HG03064 (cell line): ENCODE measurements around the gene MGLL.

Source experiments
- ATAC-seq: cut with Tn5 transposase; IDR thresholded peaks from one replicate; pipeline ENCODE4 v1.9.1; 2021; ENCODE audit warnings: low read depth; ENCODE audit not compliant: unreplicated experiment

The MGLL gene

DNA sequence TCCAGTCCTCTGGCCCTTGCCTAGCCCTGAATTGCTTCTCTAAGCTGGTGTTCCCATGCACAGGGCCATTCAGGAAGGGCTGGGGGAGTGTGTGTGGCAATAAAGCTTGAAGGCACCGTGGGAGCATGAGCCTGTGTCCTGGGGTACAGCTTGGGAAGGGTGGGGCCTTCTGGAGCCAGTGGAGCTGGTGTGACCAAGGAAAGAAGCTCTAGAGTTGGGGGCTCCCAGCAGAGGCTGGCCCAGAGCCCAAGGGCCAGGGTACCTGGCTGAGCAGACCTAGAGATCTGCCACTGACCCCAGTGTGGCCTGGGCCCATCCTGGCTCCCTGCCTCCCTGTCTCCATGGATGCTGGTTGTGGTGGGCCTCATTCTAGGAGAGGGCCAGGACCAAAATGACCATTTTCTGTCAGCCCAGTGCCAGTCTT is 141.5 kb downstream of the MGLL start:
- ATAC-seq = no peak

GRCh38 chr3:127680146-127680661 is 142.1 kb downstream of the MGLL start:
- no peak for ATAC-seq

DNA sequence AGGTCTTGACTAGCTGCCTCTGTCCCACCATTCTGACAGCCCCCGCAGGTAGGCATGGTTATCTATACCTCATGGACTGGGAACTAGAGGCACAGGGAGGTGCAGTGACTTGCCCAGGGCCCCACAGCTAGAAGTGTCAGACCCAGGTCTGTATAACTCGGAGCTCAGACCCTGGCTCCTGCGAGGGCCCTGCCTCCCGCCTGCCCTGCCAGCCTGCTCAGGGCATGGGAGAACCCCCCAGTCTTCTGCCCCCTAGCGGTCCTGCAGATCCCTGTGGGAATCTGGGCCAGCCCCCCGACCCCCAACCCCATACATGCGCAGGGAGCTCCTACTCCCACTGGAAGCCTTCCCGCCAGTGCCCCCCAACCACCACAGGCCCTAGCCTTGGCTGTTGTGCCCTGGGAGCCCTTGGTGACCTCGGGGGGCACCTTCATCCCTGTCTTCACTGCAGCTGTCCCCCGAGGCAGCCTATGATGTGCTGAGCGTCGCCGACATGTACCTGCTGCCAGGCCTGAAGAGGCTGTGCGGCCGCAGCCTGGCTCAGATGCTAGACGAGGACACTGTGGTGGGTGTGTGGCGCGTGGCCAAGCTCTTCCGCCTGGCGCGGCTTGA is 142.7 kb downstream of the MGLL start:
- no peak for ATAC-seq

GRCh38 chr3:127678611-127679533 is 143.4 kb downstream of the MGLL start:
- no peak for ATAC-seq

DNA sequence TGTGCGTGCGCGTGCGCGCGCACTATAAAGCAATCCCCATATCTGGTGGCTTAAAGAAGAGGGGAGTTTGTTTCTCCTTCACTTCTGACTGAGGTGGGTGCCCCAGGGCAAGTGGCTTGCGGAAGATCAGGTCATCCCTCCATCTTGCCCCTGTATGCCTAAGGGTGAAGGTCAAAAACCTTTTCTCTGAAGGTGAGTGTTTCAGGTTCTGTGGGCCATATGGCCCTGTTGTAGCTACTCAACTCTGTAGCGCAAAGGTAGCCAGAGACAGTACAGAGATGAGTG is 144.1 kb downstream of the MGLL start:
- no peak for ATAC-seq

DNA sequence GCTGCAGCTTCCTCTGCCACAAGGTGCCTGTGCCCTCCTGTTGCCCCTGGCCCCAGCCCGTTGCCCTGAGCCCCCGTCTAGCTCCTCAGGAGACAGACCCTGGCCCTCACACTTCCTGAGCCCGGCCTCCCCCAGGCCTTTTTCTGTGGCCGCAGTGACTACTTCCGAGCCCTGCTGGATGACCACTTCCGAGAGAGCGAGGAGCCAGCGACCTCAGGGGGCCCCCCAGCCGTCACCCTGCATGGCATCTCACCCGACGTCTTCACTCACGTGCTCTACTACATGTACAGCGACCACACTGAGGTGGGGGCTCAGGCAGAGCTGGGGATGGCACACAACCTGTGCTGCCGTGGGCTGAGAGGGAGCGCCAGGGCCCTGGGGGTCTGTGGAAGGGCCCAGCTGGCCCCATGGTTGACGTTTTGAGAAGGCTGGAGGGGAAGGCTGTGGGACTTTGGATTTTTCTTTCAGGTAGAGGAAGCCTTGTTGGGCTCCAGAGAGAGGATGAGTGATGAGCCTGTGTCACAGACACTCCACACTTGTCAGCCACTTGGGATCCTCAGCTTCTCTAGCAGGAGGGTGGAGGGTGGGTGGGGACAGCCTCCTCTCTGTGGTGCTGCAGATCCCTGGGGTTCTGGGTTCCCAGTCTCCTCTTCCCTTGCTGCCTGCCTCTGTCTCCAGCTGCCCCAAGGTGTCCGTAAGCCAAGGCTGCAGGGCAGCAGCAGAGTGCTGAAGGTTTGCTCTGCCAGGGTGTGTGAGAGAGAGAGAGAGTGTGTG is 144.6 kb downstream of the MGLL start:
- no peak for ATAC-seq

- no peak for ATAC-seq
These were observed 145.4 kb downstream of the MGLL start for GRCh38 chr3:127676921-127677351.

GRCh38 chr3:127676456-127676855 is 145.9 kb downstream of the MGLL start:
- no peak for ATAC-seq

DNA sequence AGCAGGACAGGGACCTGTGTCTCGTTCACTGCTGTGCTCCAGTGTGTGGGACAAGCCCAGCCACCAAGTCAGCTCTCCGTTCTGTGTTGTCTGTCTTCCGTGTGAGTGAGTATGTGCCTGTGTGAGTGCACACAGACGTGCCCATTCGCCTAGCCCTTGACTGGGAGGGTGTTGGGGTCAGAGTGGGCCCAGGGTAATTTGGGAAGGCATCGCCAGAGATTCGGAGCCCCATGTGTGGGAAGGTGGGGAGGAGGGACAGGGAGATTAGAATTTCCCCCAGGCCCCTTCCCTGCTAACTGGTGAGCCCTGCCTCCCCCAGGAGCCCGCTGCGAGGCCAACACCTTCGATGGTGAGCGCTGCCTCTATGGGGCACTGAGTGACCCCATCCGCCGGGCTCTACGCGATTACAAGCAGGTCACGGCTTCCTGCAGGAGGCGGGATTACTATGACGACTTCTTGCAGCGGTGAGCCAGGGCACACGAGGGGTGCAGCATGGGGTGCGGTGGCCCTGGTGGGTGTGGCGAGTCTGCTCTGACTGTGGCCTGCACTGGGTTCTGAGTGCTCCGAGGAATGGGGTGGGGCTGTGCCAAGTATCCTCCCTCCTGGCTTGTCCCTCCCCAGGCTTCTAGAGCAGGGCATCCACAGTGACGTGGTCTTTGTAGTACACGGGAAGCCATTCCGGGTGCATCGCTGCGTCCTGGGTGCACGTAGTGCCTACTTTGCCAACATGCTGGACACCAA is 146.5 kb downstream of the MGLL start:
- no peak for ATAC-seq

GRCh38 chr3:127674790-127675189 is 147.5 kb downstream of the MGLL start:
- ATAC-seq = no peak

GRCh38 chr3:127674101-127674721 is 148.1 kb downstream of the MGLL start:
- no peak for ATAC-seq

DNA sequence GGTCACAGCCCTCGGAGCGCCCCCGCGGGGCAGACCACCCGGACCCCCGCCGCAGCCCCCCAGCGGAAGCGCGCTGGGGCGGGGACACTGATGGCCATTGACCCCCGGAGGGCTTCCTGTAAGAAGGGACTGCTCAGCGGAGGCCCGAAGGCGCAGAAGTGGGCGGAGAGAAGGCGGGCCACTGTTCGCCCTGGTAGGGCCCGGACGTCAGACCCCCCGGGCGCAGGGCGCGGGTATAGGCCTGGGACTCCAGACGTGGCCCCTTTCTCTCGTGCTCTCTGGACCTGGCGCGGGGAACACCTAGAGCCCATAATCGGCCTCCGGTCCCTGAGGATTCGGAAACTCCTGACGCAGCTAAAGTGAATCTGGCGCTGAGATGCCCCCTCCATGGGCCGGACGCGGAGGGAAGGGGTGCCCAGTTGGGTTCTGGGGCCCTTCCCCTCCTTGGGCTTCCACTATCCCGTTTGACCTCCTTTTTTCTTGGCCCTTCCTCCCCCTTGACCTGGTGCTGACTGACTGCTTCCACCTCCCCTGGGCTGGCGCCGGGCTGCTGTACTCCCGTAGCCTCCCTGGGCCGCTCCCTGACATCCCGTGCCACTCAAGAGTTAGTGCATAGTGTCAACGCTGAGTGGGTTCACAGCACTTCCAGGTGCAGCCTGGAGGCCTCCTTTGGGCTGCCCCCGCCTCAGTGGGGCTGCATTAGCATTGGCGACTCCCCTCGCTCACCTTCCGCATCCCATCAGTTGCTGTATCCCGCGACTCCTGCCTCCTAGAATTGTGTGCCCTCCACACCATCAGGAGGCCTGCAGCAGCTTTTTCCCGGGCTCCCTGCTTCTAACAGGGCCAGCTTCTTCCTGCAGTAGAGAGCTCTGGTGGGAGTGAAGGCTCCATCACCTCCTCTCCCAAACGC is 148.9 kb downstream of the MGLL start:
- peak; percentile 45 for ATAC-seq

DNA sequence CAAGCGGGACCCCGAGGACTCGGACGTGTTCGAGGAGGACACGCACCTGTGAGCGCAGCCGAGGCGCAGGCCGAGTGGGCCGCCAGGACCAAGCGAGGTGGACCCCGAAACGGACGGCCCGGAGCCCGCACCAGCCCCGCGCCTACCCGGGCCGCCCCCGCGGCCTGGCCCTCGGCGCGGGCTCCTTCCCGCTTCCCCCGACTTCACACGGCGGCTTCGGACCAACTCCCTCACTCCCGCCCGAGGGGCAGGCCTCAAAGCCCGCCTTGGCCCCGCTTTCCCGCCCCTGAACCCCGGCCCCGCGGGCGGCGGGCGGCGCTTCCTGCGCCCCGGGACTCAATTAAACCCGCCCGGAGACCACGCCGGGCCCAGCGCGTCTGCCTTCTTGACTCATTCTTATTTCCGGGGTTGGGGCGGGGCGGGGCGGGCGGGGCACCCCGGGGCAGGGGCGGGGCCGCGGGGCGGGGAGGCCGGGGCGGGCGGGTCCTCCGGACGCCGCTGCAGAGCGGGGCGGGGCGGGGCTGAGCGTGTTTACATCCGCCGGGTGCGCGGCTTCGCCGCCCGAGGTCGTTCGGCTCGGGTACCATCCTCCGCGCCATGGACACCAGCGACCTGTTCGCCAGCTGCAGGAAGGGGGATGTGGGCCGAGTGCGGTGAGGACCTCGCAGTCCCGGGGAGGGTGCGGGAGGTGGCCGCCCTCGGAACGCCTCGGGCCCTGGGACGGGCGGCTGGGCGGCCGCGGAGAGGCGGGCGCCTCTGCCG is 149.7 kb downstream of the MGLL start, which contains the start of gene ABTB1:
ABTB1 (plus strand) TSS at position 524 of the 762 bp plus-strand sequence; CDS start at position 598, 74 bp downstream.
- ATAC-seq = peak; percentile 68

DNA sequence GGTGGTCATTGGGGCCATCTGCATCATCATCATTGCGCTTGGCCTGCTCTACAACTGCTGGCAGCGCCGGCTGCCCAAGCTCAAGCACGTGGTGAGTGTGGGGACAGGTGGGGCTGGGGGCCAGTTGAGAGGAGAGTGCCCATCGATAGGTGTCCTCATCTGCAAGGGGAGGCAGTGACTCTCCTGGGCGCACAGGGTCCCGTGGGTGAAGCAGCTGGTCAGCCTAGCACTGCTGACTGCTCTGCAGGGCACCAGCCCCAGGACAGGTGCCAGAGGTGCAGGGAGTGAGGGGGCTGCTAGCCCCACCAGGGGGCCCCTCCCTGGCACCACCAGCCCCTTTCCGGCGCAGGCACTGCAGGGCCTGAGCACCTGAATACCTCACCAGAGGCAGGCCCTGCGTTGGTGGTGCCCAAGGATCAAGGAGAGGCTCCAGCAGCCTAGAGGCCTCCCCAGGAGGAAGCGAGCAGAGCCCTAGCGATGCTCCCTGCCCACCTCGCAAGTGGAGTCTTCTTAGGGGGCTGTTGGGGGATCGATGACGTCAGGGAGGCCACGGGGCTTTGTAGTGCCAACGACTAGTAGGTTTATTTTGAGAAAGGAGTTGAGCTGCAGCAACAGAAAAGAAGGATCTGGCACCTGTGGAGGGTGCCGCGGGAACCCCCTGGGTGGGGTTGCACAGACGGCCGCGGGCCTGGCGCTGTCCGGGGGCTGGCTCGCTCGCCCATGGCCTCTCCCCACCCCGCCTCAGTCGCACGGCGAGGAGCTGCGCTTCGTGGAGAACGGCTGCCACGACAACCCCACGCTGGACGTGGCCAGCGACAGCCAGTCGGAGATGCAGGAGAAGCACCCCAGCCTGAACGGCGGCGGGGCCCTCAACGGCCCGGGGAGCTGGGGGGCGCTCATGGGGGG is 150.5 kb downstream of the MGLL start:
- ATAC-seq = peak; percentile 14

GRCh38 chr3:127670761-127671522 is 151.4 kb downstream of the MGLL start:
- ATAC-seq = no peak

GRCh38 chr3:127670229-127670559 is 152.1 kb downstream of the MGLL start:
- no peak for ATAC-seq
